ENCODE measurements around the gene NR1D1. TPM values are rescaled to one million over a fixed set of nuclear protein-coding genes. Genes with fewer than 3 reads are reported as not detected.
A peak's percentile ranks its signal among the peaks of the same experiment; 100 is the strongest.

Gene NR1D1
- total and polyA plus RNA-seq, 2 of the 8 experiments (the other 6 are each of a cell fraction or from before 2014, with no cell fraction given), result 1.5 to 4.6 TPM

- Histone ChIP-seq H4K20me1 (replicated peaks in 1 of 2; ENCODE audit: control insufficient read depth in 1 of 2, insufficient read depth in 2 of 2, low read length in 2 of 2) (no peaks in the 10 kb centered on the region), H3K4me3 (ENCODE audit: extremely low read depth in 1 of 4, insufficient read depth in 2 of 4, low read depth in 3 of 4, low read length in 4 of 4) (no peak overlapping the region), H3K23me2 (ENCODE audit: low read depth, low read length) (peaks cover 4% of the 10 kb centered on the region), H3K79me2 (ENCODE audit: control insufficient read depth in 1 of 2, insufficient read depth in 2 of 2, low read length in 2 of 2) (no peaks in the 10 kb centered on the region), H3K9ac (replicated peaks in 1 of 4; ENCODE audit: extremely low read depth in 1 of 4, low read depth in 3 of 4, low read length in 3 of 4) (no peak overlapping the region), H2BK12ac (ENCODE audit: low read depth, low read length) (peak overlapping the region; percentile 53; the same call in 1 of the 2 replicates), H4K8ac (ENCODE audit: extremely low read depth, insufficient read depth, low read length) (peak overlapping the region; percentile 16; the same call in 1 of the 2 replicates), H3K14ac (ENCODE audit: insufficient read length) (no peak overlapping the region), H2AFZ (ENCODE audit: low read length) (no peak overlapping the region), H3K4ac (replicated peaks; ENCODE audit: insufficient read length, low read depth, low read length) (peak overlapping the region; percentile 72), H2BK5ac (ENCODE audit: low read depth, low read length) (peak overlapping the region; percentile 60), H3K4me2 (ENCODE audit: insufficient read depth in 1 of 2, low read depth in 2 of 2, low read length in 2 of 2) (no peak overlapping the region), H2AK5ac (ENCODE audit: low read depth, low read length) (0 out of 2 replicates have a peak overlapping the region, but pooled peaks have one; percentile 2), H2BK15ac (ENCODE audit: low read length) (peak overlapping the region; percentile 46; the same call in 1 of the 2 replicates), H3K27me3 (replicated peaks in 1 of 4; ENCODE audit: control insufficient read depth in 3 of 4, extremely low read depth in 1 of 4, insufficient read depth in 3 of 4, low read length in 3 of 4) (no peaks in the 10 kb centered on the region), H2BK20ac (ENCODE audit: low read length) (no peak overlapping the region), H3K4me1 (replicated peaks in 1 of 4; ENCODE audit: control insufficient read depth in 3 of 4, insufficient read depth in 4 of 4, low read length in 3 of 4) (peaks cover 22 to 55% (median 45%) of the 10 kb centered on the region in 4 experiments), H3K27ac (ENCODE audit: low read depth, low read length) (no peak overlapping the region), H3K36me3 (ENCODE audit: control insufficient read depth in 2 of 4, insufficient read depth in 4 of 4, low read length in 3 of 4) (no peaks in the 10 kb centered on the region), H4K5ac (ENCODE audit: insufficient read length, low read depth, low read length) (no peak overlapping the region), H4K91ac (replicated peaks; ENCODE audit: insufficient read length, low read length) (peak overlapping the region; percentile 26), H2BK120ac (replicated peaks; ENCODE audit: low read depth, low read length) (no peak overlapping the region), H3K9me3 (ENCODE audit: insufficient read depth in 2 of 2, low read depth in 1 of 2, low read length in 1 of 2) (no peaks in the 10 kb centered on the region), H3K18ac (ENCODE audit: extremely low read depth, low read length) (0 out of 2 replicates have a peak overlapping the region, but pooled peaks have one; percentile 41), H3K79me1 (ENCODE audit: low read depth, low read length) (peaks cover 7% of the 10 kb centered on the region; the same call in 1 of the 2 replicates), H3K56ac (replicated peaks; ENCODE audit: insufficient read length, low read depth, low read length) (no peak overlapping the region), H3K23ac (ENCODE audit: insufficient read length) (no peak overlapping the region)
- DNase-seq (ENCODE audit: low read depth in 1 of 2, low spot score in 2 of 2) (no peak), FAIRE-seq (no peak)
- POLR2A ChIA-PET (ENCODE audit: partially characterized antibody), result interaction anchor here (0.7 to 6.7 kb wide), 8 partner anchors 9 to 51 kb away, joined by 3 to 64 read pairs (median 4); partner anchors contain the start of genes MED24 and THRA
- WGBS, 2 experiments (ENCODE audit: extremely low coverage in 1 of 2, insufficient coverage in 1 of 2, insufficient read length in 1 of 2, insufficient replicate concordance in 2 of 2, low coverage in 1 of 2, low lambda C conversion rate in 2 of 2, missing lambda C conversion rate in 1 of 2), result 86% methylated on average over 11 of the region's 19 CpGs; no CpG with 5 or more reads in 1 of the 2 experiments
- CTCF ChIA-PET (ENCODE audit: partially characterized antibody), result interaction anchor here (1.1 to 38.4 kb wide), 9 partner anchors 9 to 59 kb away, joined by 3 to 876 read pairs (median 51); partner anchors contain the start of genes CSF3, MED24 and THRA
- TF ChIP-seq SIN3A (conservative IDR thresholded peaks at IDR 0.05 in 1 of 2, IDR thresholded peaks at IDR 0.05 in 1 of 2; ENCODE audit: low read depth in 1 of 2, low read length in 2 of 2) (no peak), RNF2 (IDR thresholded peaks at IDR 0.05; ENCODE audit: borderline replicate concordance, low read depth, low read length, missing control alignments, poor library complexity, severe bottlenecking) (no peak), SRF (IDR thresholded peaks at IDR 0.05; ENCODE audit: low read depth, low read length) (no peak), SAP30 (IDR thresholded peaks at IDR 0.05; ENCODE audit: insufficient read depth, insufficient replicate concordance, low read length) (no peak), ATF3 (IDR thresholded peaks at IDR 0.05; ENCODE audit: insufficient read depth, low read depth, low read length) (no peak), KDM5A (IDR thresholded peaks at IDR 0.05; ENCODE audit: low read length) (no peak), CREB1 (IDR thresholded peaks at IDR 0.05) (no peak), TBP (IDR thresholded peaks at IDR 0.05; ENCODE audit: low read depth, low read length) (no peak), ATF2 (IDR thresholded peaks at IDR 0.05; ENCODE audit: low read length) (no peak)
Observed at GRCh38 chr17:40072040-40072734, 28.2 kb downstream of the NR1D1 start.

All from H1 (cell line).